GM12892 (cell line): ENCODE results near the gene KDM2B.

Experiments
- POLR2A ChIP-seq: IDR thresholded peaks from 2 replicates; pipeline ENCODE4 v1.6.1; 2011; ENCODE audit warnings: low read depth, low read length, control low read depth
- POLR2AphosphoS5 ChIP-seq: IDR thresholded peaks from 2 replicates; pipeline ENCODE4 v1.6.1; 2011; ENCODE audit warnings: low read depth, low read length, control low read depth
- TAF1 ChIP-seq: IDR thresholded peaks from 2 replicates; pipeline ENCODE4 v1.6.1; 2011; ENCODE audit warnings: low read depth, mild to moderate bottlenecking, control low read depth, low read length, borderline replicate concordance

DNA sequence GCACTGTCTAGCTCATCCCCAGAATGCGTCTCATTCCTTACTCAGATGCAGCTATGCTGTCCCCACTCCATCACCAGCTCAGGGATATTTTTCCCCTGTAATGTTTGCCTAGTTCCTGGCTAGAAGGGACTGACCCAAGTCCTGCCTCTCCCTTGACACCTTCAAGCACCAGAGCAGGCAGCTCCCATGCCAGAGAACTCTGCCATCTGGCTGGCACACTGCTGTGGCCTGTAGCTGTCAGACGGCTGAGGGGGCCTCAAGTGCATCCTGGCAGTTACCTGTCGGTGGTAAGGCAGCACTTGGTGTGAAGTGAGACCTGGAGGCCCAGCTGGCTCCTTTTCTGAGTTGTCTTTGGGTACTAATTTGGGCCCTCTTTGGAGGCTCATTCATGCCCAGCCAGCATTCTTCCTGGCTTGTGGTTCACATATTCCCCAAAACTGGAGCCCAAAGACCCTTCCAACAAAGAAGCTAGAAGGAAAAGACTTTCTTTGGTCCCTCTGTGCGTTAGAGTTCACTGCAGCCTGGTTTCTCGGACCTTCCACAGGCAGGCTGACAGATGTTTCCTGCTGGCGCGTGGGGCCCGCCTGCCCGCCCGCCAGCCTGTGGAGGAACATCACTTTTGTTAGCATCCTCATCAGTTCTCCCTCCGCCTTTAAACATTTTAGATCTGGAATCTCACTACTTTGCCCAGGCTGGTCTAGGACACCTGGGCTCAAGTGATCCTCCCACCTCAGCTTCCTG, 147.9 kb downstream of the KDM2B start:
- TF ChIP-seq POLR2AphosphoS5 (no peak), POLR2A (no peak; the same call in 1 of the 2 replicates), TAF1 (no peak)
